ENCODE data around the gene LSM7.

The LSM7 gene

DNA sequence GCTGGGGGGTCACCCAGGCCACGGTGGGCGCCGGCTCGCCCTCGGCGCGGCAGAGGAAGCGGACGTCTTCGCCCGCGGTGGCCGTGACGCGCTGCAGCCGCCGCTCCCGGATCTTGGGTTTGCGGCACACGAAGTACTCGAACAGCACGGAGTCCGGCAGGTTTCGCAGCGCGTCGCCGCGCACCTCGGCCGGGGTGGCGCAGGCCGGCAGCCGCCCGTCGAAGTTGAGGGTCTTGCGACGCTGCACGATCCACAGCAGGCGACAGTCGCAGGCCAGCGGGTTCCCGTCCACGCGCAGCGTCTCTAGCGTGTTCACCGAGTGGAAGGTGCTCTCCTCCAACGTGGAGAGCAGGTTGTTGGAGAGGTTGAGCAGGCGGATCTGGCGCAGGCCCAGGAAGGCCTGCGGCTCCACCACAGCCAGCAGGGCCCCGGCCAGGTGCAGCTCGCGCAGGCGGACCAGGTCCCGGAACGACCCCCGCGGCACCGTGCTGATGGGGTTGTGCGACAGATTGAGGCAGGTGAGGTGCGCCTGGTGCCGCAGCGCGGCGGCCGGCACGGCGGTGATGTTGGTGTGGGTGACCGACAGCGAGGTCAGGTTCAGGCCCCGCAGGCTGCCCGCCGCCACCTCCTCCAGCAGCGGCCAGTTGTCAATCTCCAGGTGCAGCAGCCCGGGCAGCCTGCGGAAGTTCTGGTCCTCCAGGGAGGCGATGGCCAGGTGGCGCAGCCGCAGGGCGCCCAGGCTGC lies 37.8 kb downstream of the LSM7 start:
- Histone ChIP-seq H3K9ac (ENCODE audit: low read length) (no peak overlapping the region), H3K27ac (ENCODE audit: low read depth, low read length) (no peak overlapping the region), H3K4me1 (ENCODE audit: control insufficient read depth, insufficient read depth, low read length) (peaks cover 12% of the 10 kb centered on the region), H3K9me3 (ENCODE audit: control insufficient read depth, insufficient read depth, low read depth, low read length) (no peaks in the 10 kb centered on the region), H3K4me3 (ENCODE audit: low read depth, low read length) (peak overlapping the region; percentile 52), H3K36me3 (ENCODE audit: control insufficient read depth, insufficient read depth, low read length) (no peaks in the 10 kb centered on the region), H3K27me3 (ENCODE audit: control insufficient read depth, insufficient read depth, low read length) (peaks cover 98% of the 10 kb centered on the region)

- Histone ChIP-seq H3K4me1 (ENCODE audit: control insufficient read depth, insufficient read depth, low read length) (peaks cover 12% of the 10 kb centered on the region), H3K27ac (ENCODE audit: low read depth, low read length) (no peak overlapping the region), H3K9me3 (ENCODE audit: control insufficient read depth, insufficient read depth, low read depth, low read length) (no peaks in the 10 kb centered on the region), H3K27me3 (ENCODE audit: control insufficient read depth, insufficient read depth, low read length) (peaks cover 93% of the 10 kb centered on the region), H3K36me3 (ENCODE audit: control insufficient read depth, insufficient read depth, low read length) (no peaks in the 10 kb centered on the region), H3K9ac (ENCODE audit: low read length) (no peak overlapping the region), H3K4me3 (ENCODE audit: low read depth, low read length) (peak overlapping the region; percentile 52)
Observed at GRCh38 chr19:2289714-2290435, 38.5 kb downstream of the LSM7 start.

- Histone ChIP-seq H3K36me3 (ENCODE audit: control insufficient read depth, insufficient read depth, low read length) (no peaks in the 10 kb centered on the region), H3K9me3 (ENCODE audit: control insufficient read depth, insufficient read depth, low read depth, low read length) (no peaks in the 10 kb centered on the region), H3K4me1 (ENCODE audit: control insufficient read depth, insufficient read depth, low read length) (peaks cover 12% of the 10 kb centered on the region), H3K27ac (ENCODE audit: low read depth, low read length) (no peak overlapping the region), H3K27me3 (ENCODE audit: control insufficient read depth, insufficient read depth, low read length) (peaks cover 86% of the 10 kb centered on the region), H3K4me3 (ENCODE audit: low read depth, low read length) (no peak overlapping the region), H3K9ac (ENCODE audit: low read length) (no peak overlapping the region)
Observed at GRCh38 chr19:2288818-2289713, 39.3 kb downstream of the LSM7 start.

DNA sequence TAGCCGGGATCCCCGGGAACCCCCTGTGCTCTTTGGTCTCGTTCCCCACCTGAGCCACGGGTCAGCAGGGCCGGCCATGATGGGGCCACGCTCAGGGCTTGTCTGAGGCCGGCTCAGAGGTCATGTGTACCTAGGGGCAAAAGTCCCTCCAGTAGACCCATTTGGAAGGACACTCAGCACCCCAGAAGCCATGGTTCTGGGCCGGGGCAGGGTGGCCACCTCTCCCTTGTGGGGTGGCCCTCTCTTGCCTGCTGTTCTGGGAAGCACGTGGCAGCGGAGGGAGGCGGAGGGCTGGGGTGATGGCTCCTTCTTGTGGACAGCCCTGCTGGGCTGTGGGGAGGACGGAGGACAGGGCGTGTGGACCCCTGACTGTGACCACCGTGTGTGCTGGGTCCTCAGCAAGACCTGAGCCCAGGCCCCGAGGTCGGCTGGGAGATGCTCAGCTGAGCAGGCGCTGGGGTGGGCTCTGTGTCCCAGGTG lies 40.0 kb downstream of the LSM7 start:
- Histone ChIP-seq H3K9ac (ENCODE audit: low read length) (no peak overlapping the region), H3K27me3 (ENCODE audit: control insufficient read depth, insufficient read depth, low read length) (peaks cover 79% of the 10 kb centered on the region), H3K27ac (ENCODE audit: low read depth, low read length) (no peak overlapping the region), H3K4me3 (ENCODE audit: low read depth, low read length) (no peak overlapping the region), H3K36me3 (ENCODE audit: control insufficient read depth, insufficient read depth, low read length) (no peaks in the 10 kb centered on the region), H3K9me3 (ENCODE audit: control insufficient read depth, insufficient read depth, low read depth, low read length) (no peaks in the 10 kb centered on the region), H3K4me1 (ENCODE audit: control insufficient read depth, insufficient read depth, low read length) (peaks cover 12% of the 10 kb centered on the region)

DNA sequence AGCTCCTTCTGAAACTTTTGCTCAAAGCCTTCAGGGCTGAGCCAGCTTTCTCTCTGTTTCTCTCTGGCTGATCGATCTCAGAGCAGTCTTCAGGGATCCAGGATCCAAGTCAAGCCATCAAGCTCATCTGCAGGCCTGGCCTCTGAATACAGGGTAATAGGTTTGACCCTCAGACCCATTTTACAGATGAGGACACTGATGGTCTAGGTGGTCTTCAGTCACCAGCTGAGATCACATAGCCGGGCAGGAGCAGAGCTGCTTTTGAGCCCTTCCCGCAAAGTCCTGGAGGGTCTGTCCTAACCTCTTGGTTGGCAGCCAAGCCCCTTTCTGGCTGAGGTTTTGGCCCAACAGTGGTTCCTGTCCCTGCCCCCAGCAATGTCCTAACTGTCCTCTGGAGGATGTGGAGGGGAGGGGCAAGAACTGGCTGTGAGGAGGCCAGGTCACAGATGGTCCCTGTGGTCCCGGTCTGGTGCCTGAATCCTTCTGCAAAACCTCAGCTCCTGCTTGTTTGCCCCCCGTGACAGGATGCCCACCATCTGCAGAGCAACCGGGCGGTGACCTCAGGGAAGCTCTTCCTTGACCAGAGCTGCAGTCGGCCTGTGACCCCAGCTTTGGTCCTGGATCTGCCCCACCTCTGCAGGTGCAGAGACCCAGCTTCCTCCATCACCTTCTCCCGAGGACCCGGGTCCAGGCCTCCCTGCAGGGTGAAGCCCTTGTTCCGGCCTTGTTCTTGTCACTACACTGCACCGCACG lies 40.6 kb downstream of the LSM7 start:
- H3K27me3 ChIP-seq (ENCODE audit: control insufficient read depth, insufficient read depth, low read length) = peaks cover 79% of the 10 kb centered on the region
- H3K27ac ChIP-seq (ENCODE audit: low read depth, low read length) = no peak overlapping the region
- H3K9me3 ChIP-seq (ENCODE audit: control insufficient read depth, insufficient read depth, low read depth, low read length) = no peaks in the 10 kb centered on the region
- H3K4me1 ChIP-seq (ENCODE audit: control insufficient read depth, insufficient read depth, low read length) = peaks cover 12% of the 10 kb centered on the region
- H3K9ac ChIP-seq (ENCODE audit: low read length) = no peak overlapping the region
- H3K4me3 ChIP-seq (ENCODE audit: low read depth, low read length) = no peak overlapping the region
- H3K36me3 ChIP-seq (ENCODE audit: control insufficient read depth, insufficient read depth, low read length) = no peaks in the 10 kb centered on the region

- H3K27me3 ChIP-seq (ENCODE audit: control insufficient read depth, insufficient read depth, low read length) = peaks cover 78% of the 10 kb centered on the region
- H3K4me1 ChIP-seq (ENCODE audit: control insufficient read depth, insufficient read depth, low read length) = peaks cover 12% of the 10 kb centered on the region
- no peak overlapping the region for H3K4me3 ChIP-seq (ENCODE audit: low read depth, low read length)
- no peaks in the 10 kb centered on the region for H3K36me3 ChIP-seq (ENCODE audit: control insufficient read depth, insufficient read depth, low read length)
- no peak overlapping the region for H3K27ac ChIP-seq (ENCODE audit: low read depth, low read length)
- no peaks in the 10 kb centered on the region for H3K9me3 ChIP-seq (ENCODE audit: control insufficient read depth, insufficient read depth, low read depth, low read length)
- H3K9ac ChIP-seq (ENCODE audit: low read length) = no peak overlapping the region
Observed at GRCh38 chr19:2286402-2287140, 41.8 kb downstream of the LSM7 start.

GRCh38 chr19:2283835-2284507 lies 44.4 kb downstream of the LSM7 start:
- Histone ChIP-seq H3K27ac (ENCODE audit: low read depth, low read length) (no peak overlapping the region), H3K4me1 (ENCODE audit: control insufficient read depth, insufficient read depth, low read length) (no peaks in the 10 kb centered on the region), H3K27me3 (ENCODE audit: control insufficient read depth, insufficient read depth, low read length) (peaks cover 52% of the 10 kb centered on the region), H3K9me3 (ENCODE audit: control insufficient read depth, insufficient read depth, low read depth, low read length) (no peaks in the 10 kb centered on the region), H3K9ac (ENCODE audit: low read length) (no peak overlapping the region), H3K36me3 (ENCODE audit: control insufficient read depth, insufficient read depth, low read length) (no peaks in the 10 kb centered on the region), H3K4me3 (ENCODE audit: low read depth, low read length) (no peak overlapping the region)

DNA sequence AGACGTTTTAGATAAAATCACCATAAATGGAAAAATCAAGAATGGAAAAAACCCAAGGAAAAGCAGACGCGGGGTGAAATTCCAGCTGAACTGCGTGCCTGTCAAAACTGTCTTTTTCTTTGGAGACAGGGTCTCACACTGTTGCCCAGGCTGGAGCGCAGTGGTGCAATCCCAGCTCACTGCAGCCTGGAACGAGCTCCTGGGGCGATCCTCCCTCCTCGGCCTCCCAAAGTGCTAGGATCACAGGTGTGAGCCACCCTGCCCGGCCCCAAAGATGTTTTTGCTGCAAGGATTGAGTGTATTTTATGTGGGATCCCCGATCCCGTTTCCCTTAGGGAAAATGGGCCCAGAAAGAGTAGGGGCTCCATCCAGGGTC lies 45.5 kb downstream of the LSM7 start:
- no peaks in the 10 kb centered on the region for H3K4me1 ChIP-seq (ENCODE audit: control insufficient read depth, insufficient read depth, low read length)
- peaks cover 41% of the 10 kb centered on the region for H3K27me3 ChIP-seq (ENCODE audit: control insufficient read depth, insufficient read depth, low read length)
- no peaks in the 10 kb centered on the region for H3K36me3 ChIP-seq (ENCODE audit: control insufficient read depth, insufficient read depth, low read length)
- peak overlapping the region; percentile 63; the same call in 1 of the 2 replicates for H3K4me3 ChIP-seq (ENCODE audit: low read depth, low read length)
- no peaks in the 10 kb centered on the region for H3K9me3 ChIP-seq (ENCODE audit: control insufficient read depth, insufficient read depth, low read depth, low read length)
- no peak overlapping the region for H3K27ac ChIP-seq (ENCODE audit: low read depth, low read length)
- H3K9ac ChIP-seq (ENCODE audit: low read length) = no peak overlapping the region

DNA sequence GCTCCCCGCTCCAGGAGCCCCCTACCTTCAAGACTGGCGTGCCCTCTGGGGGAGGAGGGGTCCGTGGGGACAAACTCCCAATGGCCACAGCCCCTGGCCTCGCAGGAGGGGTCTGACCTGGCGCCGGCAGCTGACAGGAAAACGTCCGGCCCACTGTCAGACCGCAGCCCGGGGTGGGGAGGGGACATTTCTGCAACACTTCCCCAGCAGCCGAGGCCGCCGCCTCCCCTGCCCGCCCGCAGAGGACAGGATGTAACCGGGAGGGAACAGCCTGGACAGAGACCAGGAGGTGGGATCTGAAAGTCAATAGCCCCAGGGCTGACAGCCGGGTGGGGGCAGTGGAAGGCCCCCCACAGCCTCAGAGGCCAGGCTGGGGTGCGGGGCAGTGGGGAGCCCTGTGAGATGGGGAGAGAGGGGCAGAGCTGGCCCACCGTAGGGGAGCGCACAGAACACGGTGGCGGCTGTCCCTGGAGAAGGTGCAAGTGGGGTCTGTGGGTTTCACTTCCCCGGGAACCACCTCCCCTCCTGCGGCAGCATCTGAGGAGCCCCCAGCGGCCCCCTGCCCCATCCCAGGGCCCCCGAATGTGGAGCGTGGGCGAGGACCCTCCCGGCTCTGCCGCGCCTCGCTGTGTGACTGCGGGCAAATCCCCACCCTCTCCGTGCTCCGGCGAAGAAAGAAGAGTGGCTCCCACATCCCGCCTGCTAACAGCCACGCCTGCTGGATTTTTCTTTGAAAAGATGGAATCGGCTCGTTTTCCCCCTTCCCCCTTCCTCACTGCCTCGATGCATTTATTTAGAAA lies 46.1 kb downstream of the LSM7 start, which contains the start of gene PEAK3:
Gene PEAK3 (minus strand): TSS at position 114 of the 800 bp plus-strand sequence. CDS start 1,244 bp downstream, outside the sequence.
- Histone ChIP-seq H3K4me3 (ENCODE audit: low read depth, low read length) (peak within 1 kb of the TSS; percentile 63), H3K9ac (ENCODE audit: low read length) (no peak within 1 kb of the TSS)

More for the DNA sequence above, 46.1 kb downstream of the LSM7 start, which contains the start of gene PEAK3:
- H3K4me1 ChIP-seq (ENCODE audit: control insufficient read depth, insufficient read depth, low read length) = no peaks in the 10 kb centered on the region
- H3K36me3 ChIP-seq (ENCODE audit: control insufficient read depth, insufficient read depth, low read length) = no peaks in the 10 kb centered on the region
- no peaks in the 10 kb centered on the region for H3K9me3 ChIP-seq (ENCODE audit: control insufficient read depth, insufficient read depth, low read depth, low read length)
- peaks cover 35% of the 10 kb centered on the region for H3K27me3 ChIP-seq (ENCODE audit: control insufficient read depth, insufficient read depth, low read length)
- H3K27ac ChIP-seq (ENCODE audit: low read depth, low read length) = no peak within 1 kb of the TSS
